KOPT-K1 (cell line): ENCODE data around the gene SDF4.
"Not testable (repeated sequence)": the region's sequence is repeated elsewhere in the genome, so short reads cannot be mapped to it uniquely, and the experiment has no call there.

Experiments
- H3K27ac ChIP-seq: fragments of 200-600 bp; sonication (generic); 2 replicates; pipeline ENCODE4 v1.5.1; 2016; ENCODE audit warnings: antibody characterized with exemption, mild to moderate bottlenecking, low read depth, low read length; ENCODE audit not compliant: poor library complexity, severe bottlenecking
- H3K36me3 ChIP-seq: fragments of 200-600 bp; sonication (generic); 2 replicates; pipeline ENCODE4 v1.5.1; 2017; ENCODE audit warnings: antibody characterized with exemption, mild to moderate bottlenecking, low read length, moderate library complexity; ENCODE audit not compliant: insufficient read depth
- H3K9me3 ChIP-seq: fragments of 200-600 bp; sonication (generic); 2 replicates; pipeline ENCODE4 v1.5.1; 2017; ENCODE audit warnings: antibody characterized with exemption, low read length, mild to moderate bottlenecking; ENCODE audit not compliant: insufficient read depth, poor library complexity, severe bottlenecking

SDF4 gene

DNA sequence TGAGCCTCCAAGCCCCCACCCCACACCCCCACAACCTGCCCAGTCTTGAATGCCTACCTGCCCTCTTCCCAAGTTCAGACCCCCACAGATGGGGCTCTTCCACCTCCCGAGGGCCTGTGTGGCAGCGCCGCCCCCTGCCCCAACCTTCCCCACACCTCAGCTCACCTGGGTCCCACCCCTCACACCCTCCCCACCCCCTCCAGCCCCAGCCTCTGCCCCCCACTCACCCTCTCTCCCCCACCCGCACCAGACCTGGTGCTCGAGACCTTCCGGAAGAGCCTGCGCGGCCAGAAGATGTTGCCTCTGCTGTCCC lies 34.7 kb downstream of the SDF4 start:
- H3K36me3 ChIP-seq, result no peaks in the 10 kb centered on the region
- peaks cover 17% of the 10 kb centered on the region for H3K9me3 ChIP-seq
- H3K27ac ChIP-seq, result no peak overlapping the region

- no peak overlapping the region for H3K27ac ChIP-seq
- no peaks in the 10 kb centered on the region for H3K36me3 ChIP-seq
- H3K9me3 ChIP-seq, result peaks cover 23% of the 10 kb centered on the region
Measured at GRCh38 chr1:1196431-1197187, 35.2 kb downstream of the SDF4 start.

- H3K36me3 ChIP-seq, H3K27ac ChIP-seq: not testable (repeated sequence)
- H3K9me3 ChIP-seq, result peaks cover 27% of the 10 kb centered on the region
Measured at GRCh38 chr1:1195726-1196125, 36.1 kb downstream of the SDF4 start.

DNA sequence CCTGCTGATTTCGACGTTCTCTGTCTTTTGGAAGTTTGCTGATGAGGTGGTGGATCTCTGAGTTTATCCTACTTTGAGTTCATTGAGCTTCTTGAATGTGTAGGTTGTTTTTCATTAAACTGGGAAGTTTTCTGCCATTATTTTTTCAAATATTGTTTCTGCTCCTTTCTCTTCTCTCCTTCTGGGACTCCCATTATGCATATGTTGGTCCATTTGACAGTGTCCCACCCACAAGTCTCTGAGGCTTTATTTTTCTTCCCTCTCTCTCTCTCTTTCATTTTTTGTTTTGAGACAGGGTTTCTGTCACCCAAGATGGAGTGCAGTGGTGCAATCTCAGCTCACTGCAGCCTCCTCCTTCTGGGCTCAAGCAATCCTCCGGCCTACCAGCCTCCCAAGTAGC lies 37.1 kb downstream of the SDF4 start:
- H3K36me3 ChIP-seq, result no peaks in the 10 kb centered on the region
- no peak overlapping the region for H3K27ac ChIP-seq
- peaks cover 27% of the 10 kb centered on the region for H3K9me3 ChIP-seq

- H3K27ac ChIP-seq, result no peak overlapping the region
- no peaks in the 10 kb centered on the region for H3K36me3 ChIP-seq
- H3K9me3 ChIP-seq, result peaks cover 27% of the 10 kb centered on the region
Measured at GRCh38 chr1:1191734-1192133, 40.1 kb downstream of the SDF4 start.

GRCh38 chr1:1189111-1189510 lies 42.7 kb downstream of the SDF4 start:
- Histone ChIP-seq H3K9me3 (peaks cover 16% of the 10 kb centered on the region), H3K36me3 (no peaks in the 10 kb centered on the region), H3K27ac (no peak overlapping the region)

GRCh38 chr1:1187938-1188337 lies 43.9 kb downstream of the SDF4 start:
- Histone ChIP-seq H3K9me3 (peaks cover 15% of the 10 kb centered on the region), H3K27ac (no peak overlapping the region), H3K36me3 (no peaks in the 10 kb centered on the region)

GRCh38 chr1:1185101-1185765 lies 46.6 kb downstream of the SDF4 start:
- Histone ChIP-seq H3K27ac (no peak overlapping the region), H3K9me3 (no peaks in the 10 kb centered on the region), H3K36me3 (no peaks in the 10 kb centered on the region)

DNA sequence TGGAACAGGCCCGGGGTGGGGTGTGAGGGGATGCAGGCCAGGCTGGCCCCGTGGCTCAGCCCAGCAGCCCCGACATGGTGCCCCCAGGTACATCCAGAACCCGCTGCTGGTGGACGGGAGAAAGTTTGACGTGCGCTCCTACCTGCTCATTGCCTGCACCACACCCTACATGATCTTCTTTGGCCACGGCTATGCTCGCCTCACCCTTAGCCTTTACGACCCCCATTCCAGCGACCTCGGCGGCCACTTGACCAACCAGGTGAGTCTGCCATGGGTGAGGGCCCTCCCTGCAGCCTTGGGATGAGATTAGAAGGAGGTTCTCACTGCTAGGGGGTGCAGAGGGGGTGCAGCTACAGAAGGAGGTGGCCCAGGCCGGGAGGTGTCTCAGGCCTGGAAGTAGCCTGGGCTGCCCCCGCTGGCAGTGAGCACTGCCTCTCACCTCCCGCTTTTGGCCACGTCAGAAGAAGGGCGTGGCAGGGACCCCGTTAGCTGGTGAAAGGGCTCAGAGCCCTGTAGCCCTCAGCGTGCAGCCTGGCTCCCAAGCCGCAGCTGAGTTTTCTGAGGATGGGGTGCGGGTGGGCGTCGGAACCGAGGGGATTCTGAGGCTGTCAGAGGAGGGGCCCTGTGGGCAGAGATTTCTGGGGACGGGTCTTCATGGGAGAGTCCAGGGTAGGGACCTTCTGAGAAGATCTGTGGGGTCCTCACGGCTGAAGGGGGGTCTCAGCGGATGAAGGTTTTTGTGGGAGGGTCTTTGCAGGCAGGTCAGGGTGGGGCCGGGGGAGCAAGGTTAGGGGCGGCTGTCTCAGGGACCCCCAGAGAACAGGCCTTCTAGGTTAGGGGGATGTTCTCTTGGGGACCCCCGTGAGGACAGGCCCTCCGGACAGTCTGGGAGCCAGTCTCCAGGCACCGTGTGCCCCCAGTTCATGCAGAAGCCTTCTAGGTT lies 47.7 kb downstream of the SDF4 start:
- Histone ChIP-seq H3K9me3 (no peaks in the 10 kb centered on the region), H3K36me3 (no peaks in the 10 kb centered on the region), H3K27ac (no peak overlapping the region)

- H3K27ac ChIP-seq, result no peak overlapping the region
- H3K9me3 ChIP-seq, result no peaks in the 10 kb centered on the region
- no peaks in the 10 kb centered on the region for H3K36me3 ChIP-seq
Measured at GRCh38 chr1:1183221-1183747, 48.5 kb downstream of the SDF4 start.

DNA sequence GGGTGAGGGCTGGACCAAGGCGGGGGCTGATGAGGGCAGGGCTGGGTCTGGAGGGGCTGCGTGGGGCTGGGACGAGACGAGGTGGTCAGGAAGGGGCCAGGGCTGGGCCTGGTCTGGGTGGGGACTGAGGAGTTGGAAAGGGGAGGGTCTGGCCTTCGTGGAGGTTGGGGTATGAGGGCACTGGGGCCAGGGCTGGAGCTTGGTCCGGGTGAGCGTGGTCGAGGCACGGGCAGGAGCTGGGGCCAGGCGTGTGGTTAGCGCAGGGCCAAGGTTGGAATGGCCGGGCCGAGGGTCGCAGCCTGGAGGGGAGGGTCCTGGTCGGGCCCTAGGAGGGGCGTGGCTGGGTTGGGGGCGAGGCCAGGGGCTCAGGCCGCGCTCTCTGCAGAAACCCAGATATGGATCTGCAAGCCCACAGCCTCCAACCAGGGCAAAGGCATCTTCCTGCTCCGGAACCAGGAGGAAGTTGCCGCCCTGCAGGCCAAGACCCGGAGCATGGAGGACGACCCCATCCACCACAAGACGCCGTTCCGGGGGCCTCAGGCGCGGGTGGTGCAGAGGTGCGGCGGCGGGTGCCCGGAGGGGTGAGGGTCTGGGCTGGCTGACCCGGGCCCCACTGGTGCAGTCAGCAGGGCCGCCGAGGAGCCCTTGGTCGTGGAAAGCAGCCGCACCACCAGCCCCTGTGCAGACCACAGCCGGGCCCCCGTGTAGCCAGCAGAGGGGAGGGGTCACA lies 49.1 kb downstream of the SDF4 start:
- H3K9me3 ChIP-seq, result no peaks in the 10 kb centered on the region
- H3K27ac ChIP-seq, result no peak overlapping the region
- no peaks in the 10 kb centered on the region for H3K36me3 ChIP-seq

GRCh38 chr1:1181938-1182410 lies 49.8 kb downstream of the SDF4 start:
- Histone ChIP-seq H3K27ac (no peak overlapping the region), H3K36me3 (no peaks in the 10 kb centered on the region), H3K9me3 (no peaks in the 10 kb centered on the region)

DNA sequence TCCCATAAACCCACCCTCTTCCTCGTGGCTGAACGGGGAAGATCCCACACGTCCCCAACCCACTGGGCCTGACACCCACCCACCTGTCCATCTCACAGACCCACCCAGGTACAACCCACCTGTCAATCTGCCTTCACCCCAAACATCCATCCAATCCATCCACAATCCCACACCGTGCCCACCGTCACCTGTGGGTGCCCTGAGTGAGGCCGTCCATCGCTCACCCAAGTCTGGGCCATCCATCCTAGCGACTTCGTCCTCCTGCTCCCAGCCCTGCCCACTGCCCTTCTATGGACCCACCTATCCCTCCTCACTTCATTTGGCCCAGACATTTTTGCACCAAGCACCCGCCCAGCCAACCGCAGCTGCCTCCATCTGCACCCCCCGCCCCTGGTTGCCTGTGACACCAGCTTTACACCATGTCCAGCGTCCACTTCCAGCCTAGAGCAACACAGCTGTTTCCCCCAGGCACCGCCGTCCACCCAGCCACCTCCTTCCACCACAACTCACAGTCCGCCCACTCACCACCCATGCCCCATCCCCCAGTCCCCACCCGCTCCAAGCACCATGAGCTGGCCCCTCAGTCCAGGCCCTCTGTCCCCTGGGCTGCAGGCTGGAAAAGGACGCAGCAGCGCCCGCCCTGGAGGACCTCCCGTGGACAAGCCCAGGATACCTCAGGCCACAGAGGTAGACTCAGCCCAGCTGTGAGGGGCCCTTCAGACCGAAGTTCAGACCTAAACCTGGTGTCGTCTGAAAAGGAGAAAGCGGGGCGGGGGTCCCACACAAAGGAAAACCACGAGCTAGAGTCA lies 50.5 kb downstream of the SDF4 start:
- Histone ChIP-seq H3K27ac (no peak overlapping the region), H3K9me3 (no peaks in the 10 kb centered on the region), H3K36me3 (no peaks in the 10 kb centered on the region)
